Stimulated activated CD4-positive, alpha-beta T cell treated with anti-CD3 and anti-CD28 coated beads, Interleukin-2, amount 100 ng/mL, for 4 hours (primary cell): ENCODE results near the gene SPEF2.

Source experiments
- DNase-seq: peaks from one replicate; pipeline ENCODE4 v3.0.0-alpha.2; 2020; ENCODE audit warnings: low read depth

Gene SPEF2

GRCh38 chr5:35780236-35780635, 162.6 kb downstream of the SPEF2 start:
- DNase-seq = peak; percentile 36

- no peak for DNase-seq
These were observed 163.6 kb downstream of the SPEF2 start for GRCh38 chr5:35781181-35781790.

DNA sequence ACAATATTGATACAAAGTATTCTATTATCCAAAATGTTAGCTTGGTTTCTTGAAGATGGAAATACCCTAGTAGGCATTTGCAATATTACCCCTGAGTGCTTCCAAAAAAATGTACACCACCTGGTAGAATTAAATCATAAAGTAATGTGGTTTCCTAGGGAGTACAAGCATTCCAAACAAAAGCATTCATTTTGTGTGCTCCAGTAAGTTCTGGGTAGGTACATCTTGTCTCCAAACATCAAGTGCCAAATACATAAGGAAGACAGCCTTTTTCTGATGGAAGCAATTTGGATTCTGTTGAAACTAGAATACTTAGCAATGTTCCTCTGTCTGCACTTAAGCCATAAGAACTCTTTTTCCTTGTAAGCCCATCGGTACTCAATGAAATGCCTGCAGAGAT, 165.9 kb downstream of the SPEF2 start:
- no peak for DNase-seq

DNA sequence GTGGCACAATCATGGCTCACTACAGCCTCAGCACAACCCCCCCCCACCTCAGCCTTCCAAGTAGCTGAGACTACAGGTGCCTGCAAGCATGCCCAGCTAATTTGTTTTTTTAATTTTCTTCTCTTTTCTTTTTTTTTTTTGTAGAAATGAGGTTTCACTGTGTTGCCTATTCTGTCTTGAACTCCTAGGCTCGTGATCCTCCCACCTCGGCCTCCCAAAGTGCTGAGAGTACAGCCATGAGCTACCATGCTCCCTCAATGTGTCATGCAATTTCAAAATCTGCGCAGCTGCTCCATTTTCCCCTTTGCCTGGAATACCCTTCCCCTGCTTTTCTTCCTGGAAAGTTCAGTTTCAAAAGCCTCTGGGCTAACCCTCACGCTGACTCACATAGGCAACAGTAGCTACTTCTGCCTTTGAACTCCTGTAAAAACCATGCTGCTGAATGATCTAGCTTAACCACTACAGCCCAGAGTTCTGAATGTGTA, 168.0 kb downstream of the SPEF2 start:
- peak; percentile 22 for DNase-seq

DNA sequence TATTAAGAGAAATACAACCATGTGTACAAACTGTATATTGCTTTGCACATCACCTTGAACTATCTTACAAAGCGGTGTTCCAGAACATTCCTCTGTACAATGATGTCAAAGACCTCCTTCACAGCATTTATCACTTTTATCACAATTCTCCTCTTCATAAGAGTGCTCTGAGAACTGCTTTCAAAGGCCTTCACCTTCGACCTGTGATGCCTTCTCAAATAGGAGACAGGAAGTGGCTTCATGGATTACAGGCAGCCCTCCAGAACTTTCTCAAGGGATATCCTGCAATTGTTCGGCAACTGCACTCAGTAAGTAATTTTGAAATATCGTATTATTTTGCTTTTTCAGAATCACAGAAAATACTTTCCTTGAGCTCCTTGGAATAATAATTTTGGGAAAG, 171.1 kb downstream of the SPEF2 start:
- DNase-seq = no peak

- DNase-seq = no peak
These were observed 172.2 kb downstream of the SPEF2 start for GRCh38 chr5:35789732-35790456.

DNA sequence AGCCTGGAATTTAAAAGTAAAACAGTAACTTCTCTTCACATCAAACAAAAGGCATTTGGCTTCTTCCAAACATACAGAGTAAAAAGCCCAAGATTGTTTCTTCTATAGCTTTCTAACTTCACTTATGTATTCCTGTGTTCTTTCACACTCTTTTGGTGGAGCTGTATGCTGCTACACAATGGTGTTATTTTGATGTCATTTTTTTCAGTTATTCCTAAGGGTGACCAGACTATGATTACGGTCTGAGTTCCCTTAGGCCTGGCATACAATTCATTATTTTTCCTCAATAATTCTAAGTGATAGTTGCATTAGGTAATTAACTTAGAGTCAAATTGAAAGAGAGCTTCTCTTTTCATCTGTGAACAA, 172.8 kb downstream of the SPEF2 start:
- DNase-seq = no peak

GRCh38 chr5:35794328-35794619, 176.6 kb downstream of the SPEF2 start:
- no peak for DNase-seq

- DNase-seq = no peak
These were observed 177.2 kb downstream of the SPEF2 start for GRCh38 chr5:35794684-35795375.

DNA sequence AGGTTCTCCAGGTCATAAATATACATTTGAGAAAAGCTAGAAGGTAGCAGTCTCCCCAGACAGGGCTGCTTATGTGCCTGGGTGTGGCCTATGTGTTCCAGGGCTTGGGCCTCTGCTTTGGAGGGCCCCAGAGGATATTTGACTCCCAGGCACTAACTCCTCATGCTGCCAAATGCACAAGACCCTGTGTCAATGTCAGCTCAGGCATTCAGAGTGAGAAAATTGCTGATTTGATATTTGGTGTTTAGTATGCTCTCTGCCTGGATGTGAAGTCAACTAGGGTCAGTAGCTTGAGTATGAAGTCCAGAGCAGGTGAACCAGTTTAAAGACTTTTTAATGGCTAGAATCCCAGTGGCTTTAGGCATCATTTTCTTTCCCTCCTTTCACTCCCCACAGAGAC, 181.5 kb downstream of the SPEF2 start:
- DNase-seq = no peak

GRCh38 chr5:35799753-35800152, 182.1 kb downstream of the SPEF2 start:
- no peak for DNase-seq

GRCh38 chr5:35803191-35803651, 185.6 kb downstream of the SPEF2 start:
- DNase-seq = no peak

DNA sequence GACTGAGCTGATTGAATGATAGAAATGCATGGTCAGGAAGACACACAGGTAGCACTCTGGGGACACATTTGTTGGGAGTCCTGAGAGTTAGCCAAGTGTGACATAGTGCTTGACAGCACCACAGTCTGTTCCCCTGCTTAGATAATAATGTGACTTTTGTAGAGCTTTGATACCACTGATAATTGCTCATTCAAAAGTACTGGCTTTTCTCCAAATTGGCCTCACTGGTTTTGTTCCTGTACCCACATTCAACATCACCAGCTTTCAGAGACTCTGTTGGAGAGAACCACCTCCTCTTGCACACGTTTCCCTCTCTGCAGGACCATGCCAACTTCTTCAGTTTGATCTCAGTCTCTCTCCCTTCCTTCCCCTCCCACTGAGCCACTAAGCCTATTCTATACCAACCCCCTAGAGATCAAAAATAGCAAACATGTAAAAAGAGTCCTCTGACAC, 186.6 kb downstream of the SPEF2 start:
- DNase-seq = no peak

- DNase-seq = no peak
These were observed 187.2 kb downstream of the SPEF2 start for GRCh38 chr5:35804841-35805240.

DNA sequence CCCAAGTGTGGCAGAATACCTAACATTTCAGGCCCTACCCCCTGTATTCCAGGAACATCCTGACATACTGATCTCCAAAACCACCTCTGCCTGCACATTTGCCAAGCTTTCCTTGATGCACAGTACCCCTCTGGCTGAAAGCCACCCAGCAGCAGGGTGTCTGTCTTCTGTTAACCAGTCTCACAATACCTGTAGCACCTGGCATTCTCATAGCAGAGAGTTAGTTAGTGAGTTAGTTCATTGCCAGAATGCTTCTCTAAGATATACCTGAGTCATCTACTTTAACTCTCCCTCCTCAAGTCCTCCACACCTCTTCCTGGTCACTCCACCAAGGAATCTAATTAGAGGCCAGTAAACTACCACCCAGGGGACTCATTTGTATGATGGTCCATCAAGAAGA, 192.9 kb downstream of the SPEF2 start:
- DNase-seq = no peak

GRCh38 chr5:35811108-35811741, 193.6 kb downstream of the SPEF2 start:
- DNase-seq = no peak

- no peak for DNase-seq
These were observed 195.9 kb downstream of the SPEF2 start for GRCh38 chr5:35813521-35813920.

GRCh38 chr5:35815089-35815936, 197.7 kb downstream of the SPEF2 start:
- DNase-seq = no peak

DNA sequence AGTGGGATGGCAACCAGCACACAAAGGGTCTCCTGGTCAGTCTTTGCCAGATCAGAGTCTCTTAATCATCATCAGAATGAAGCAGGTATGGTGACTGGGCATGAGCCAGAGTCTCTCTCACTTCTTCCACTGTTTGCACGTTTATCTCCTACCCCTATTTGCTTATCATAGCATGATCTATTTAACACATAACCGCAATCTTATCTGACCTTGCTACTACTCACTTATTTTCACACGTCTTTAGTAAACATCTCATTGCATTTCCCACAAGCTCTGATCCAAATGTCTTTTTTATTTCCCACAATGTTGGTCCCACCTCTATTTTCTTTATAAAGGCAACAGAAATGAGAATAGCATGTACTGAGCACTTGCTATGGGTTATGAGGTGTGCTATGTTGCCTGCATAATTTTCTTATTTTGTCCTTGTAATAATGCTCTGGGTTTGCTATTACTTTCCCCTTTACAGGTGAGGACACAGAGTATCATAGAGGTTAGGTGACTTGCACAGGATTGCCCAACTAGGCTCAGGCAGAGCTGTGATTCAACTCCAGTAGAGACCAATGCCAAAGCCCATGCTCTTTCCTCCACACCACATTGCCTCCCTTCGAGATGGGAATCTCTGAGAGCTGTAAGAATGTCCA, 199.3 kb downstream of the SPEF2 start:
- no peak for DNase-seq

DNA sequence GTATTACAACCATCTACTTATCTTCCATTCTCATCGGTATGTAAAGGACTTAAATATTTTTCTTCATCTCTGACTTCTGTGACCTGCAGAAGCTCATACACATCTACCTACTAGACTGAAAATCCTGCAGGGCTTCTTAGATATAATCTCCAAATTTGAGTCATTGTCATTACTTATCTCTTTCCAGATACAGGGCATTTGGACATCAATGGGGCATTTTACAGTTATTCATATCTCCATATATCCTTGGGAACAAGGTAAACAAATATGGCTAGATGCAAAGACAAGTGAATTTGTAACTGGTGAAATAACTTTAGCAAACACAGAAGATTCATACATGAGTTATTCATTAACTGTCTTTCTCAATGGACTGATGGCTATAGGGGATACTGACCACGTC, 201.4 kb downstream of the SPEF2 start:
- no peak for DNase-seq

DNA sequence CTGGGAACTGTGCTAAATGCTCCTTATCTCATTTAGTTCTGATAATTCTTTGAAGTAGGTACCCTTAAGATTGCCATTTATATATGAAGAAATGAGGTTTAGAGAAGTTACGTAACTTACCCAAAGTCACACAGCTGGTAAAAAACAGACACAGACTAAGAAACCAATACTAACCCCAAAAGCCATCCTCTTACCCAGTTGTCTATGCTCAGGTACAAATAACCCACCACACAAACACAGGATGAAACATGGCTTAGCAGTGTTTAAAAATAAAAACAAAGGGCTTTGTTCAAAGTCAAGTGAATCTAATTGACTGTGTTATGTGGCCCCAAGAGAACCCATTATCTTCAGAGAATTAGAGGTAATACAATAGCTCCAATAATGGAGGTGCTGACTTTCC, 202.0 kb downstream of the SPEF2 start:
- no peak for DNase-seq
